ENCODE measurements around the gene UNC13B. TPM values are rescaled to one million over a fixed set of nuclear protein-coding genes. Genes with fewer than 3 reads are reported as not detected.

Gene UNC13B
- total RNA-seq, 1 experiment from 2014 or later: 17.6 TPM

DNA sequence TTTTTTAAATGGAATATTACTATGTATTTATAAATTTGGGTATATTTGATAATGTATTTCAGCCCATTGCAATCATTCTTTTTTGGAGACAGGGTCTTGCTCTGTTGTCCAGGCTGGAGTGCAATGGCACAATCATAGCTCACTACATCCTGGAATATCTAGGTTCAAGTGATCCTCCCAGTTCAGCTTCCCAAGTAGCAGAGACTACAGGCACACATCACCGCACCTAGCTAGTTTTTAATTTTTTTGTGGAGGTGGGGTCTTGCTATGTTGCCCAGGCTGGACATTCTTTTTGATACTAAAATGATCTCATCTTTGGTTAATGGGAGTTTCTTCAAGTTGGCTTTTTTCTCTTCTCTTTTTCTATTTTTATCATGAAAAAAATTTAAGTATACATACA, 91.3 kb downstream of the UNC13B start:
- ChIA-PET CTCF (no interaction called here), POLR2A (no interaction called here), RAD21 (ENCODE audit: low non-redundant PET in 1 of 2, low total read pairs in 2 of 2, uncharacterized antibody in 2 of 2, unreplicated experiment in 2 of 2) (no interaction called here)
- H3K4me1 ChIP-seq (ENCODE audit: control insufficient read depth in 1 of 2, insufficient read depth in 2 of 2, low read length in 2 of 2): 0 out of 4 replicates have a peak, but pooled peaks cover 0 to 2% of the 10 kb centered on the region in 2 experiments
- intact Hi-C loops (cut with micrococcal nuclease): loop anchor here (10.0 kb wide), 1 partner anchor 212 kb away; no protein-coding TSS in a partner anchor
- no peak overlapping the region for H3K4me2 ChIP-seq (ENCODE audit: low read length)
- H3K27ac ChIP-seq (ENCODE audit: low read depth, low read length): no peak overlapping the region
- H4K20me1 ChIP-seq (ENCODE audit: insufficient read depth): no peaks in the 10 kb centered on the region
- no TSS peak for BruUV-seq (replicated peaks)
- H3K9ac ChIP-seq (ENCODE audit: low read length): no peak overlapping the region
- no peaks in the 10 kb centered on the region for H3K9me2 ChIP-seq (ENCODE audit: insufficient read depth)
- no peaks in the 10 kb centered on the region for H3K9me3 ChIP-seq (ENCODE audit: control insufficient read depth in 1 of 2, insufficient read depth in 1 of 2, low read depth in 1 of 2, low read length in 2 of 2)
- TF ChIP-seq SIN3A (IDR thresholded peaks at IDR 0.05; ENCODE audit: low read depth): no peak
- no peak for TF ChIP-seq ZNF274 (IDR thresholded peaks at IDR 0.05; ENCODE audit: low read depth, low read length)
- TF ChIP-seq REST (IDR thresholded peaks at IDR 0.05; ENCODE audit: low read depth): no peak
- no peak for TF ChIP-seq EGR1 (IDR thresholded peaks at IDR 0.05; ENCODE audit: low read depth)
- no peak for TF ChIP-seq SRF (IDR thresholded peaks at IDR 0.05; ENCODE audit: low read depth)
- no peak for TF ChIP-seq POLR2AphosphoS5 (IDR thresholded peaks at IDR 0.05; ENCODE audit: low read depth, low read length)
- no peak for TF ChIP-seq FOSL1 (IDR thresholded peaks at IDR 0.05; ENCODE audit: low read depth)
- TF ChIP-seq EZH2phosphoT487 (IDR thresholded peaks at IDR 0.05; ENCODE audit: borderline replicate concordance): no peak
- TF ChIP-seq ZFX (IDR thresholded peaks at IDR 0.05): no peak
- TF ChIP-seq CBX3 (IDR thresholded peaks at IDR 0.05; ENCODE audit: low read depth): no peak
- no peak for TF ChIP-seq CTCF (IDR thresholded peaks at IDR 0.05 in 2 of 3, conservative IDR thresholded peaks at IDR 0.05 in 1 of 3; ENCODE audit: borderline replicate concordance in 1 of 3, insufficient read depth in 1 of 3, low read depth in 2 of 3, low read length in 2 of 3)
- TF ChIP-seq MAX (IDR thresholded peaks at IDR 0.05): no peak
- no peak for TF ChIP-seq ELF1 (IDR thresholded peaks at IDR 0.05; ENCODE audit: borderline replicate concordance, low read depth)
- TF ChIP-seq EZH2 (IDR thresholded peaks at IDR 0.05): no peak
- TF ChIP-seq RAD21 (IDR thresholded peaks at IDR 0.05; ENCODE audit: low read depth): no peak
- no peak for TF ChIP-seq ZBTB33 (IDR thresholded peaks at IDR 0.05; ENCODE audit: extremely low read depth, insufficient replicate concordance, low read length)
- no peaks in the 10 kb centered on the region for H3K79me2 ChIP-seq (ENCODE audit: insufficient read depth, low read length)
- H3K36me3 ChIP-seq (ENCODE audit: control insufficient read depth in 1 of 2, insufficient read depth in 2 of 2, low read length in 2 of 2): no peaks in the 10 kb centered on the region
- ATAC-seq (no peak), DNase-seq (ENCODE audit: low read depth, low spot score) (no peak)
- no peak overlapping the region for H2AFZ ChIP-seq (ENCODE audit: low read depth, low read length, poor library complexity, severe bottlenecking)
- H3K27me3 ChIP-seq (ENCODE audit: insufficient read depth, low read length): no peaks in the 10 kb centered on the region
- H3K4me3 ChIP-seq (replicated peaks in 1 of 2; ENCODE audit: low read depth in 1 of 2, low read length in 2 of 2): no peak overlapping the region
